Measurements from ENCODE around the gene BCL2.

DNA sequence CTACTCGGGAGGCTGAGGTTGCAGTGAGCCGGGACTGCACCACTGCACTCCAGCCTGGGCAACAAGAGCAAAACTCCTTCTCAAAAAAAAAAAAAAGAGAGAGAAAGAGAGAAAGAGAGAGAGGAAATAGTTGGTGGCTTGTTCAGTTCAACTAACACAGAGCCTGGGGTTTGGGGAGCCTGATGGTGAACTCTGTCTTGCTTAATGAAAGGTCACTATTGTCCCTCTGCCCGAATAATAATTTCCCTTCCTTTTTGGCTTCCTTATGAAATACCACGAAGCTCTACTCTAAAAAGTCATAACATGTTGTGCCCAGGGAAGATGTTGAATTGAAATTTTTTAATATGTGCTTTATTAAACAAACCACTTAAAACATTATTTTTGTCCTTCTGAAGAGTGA is 17.3 kb downstream of the BCL2 start:
- TF ChIP-seq, protein P1, sequence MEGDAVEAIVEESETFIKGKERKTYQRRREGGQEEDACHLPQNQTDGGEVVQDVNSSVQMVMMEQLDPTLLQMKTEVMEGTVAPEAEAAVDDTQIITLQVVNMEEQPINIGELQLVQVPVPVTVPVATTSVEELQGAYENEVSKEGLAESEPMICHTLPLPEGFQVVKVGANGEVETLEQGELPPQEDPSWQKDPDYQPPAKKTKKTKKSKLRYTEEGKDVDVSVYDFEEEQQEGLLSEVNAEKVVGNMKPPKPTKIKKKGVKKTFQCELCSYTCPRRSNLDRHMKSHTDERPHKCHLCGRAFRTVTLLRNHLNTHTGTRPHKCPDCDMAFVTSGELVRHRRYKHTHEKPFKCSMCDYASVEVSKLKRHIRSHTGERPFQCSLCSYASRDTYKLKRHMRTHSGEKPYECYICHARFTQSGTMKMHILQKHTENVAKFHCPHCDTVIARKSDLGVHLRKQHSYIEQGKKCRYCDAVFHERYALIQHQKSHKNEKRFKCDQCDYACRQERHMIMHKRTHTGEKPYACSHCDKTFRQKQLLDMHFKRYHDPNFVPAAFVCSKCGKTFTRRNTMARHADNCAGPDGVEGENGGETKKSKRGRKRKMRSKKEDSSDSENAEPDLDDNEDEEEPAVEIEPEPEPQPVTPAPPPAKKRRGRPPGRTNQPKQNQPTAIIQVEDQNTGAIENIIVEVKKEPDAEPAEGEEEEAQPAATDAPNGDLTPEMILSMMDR (IDR thresholded peaks at IDR 0.05) = no peak
- TF ChIP-seq POLR2A (IDR thresholded peaks at IDR 0.05) (no peak), EP300 (IDR thresholded peaks at IDR 0.05) (no peak), POLR2AphosphoS5 (IDR thresholded peaks at IDR 0.05) (no peak)
